GM23248 (cell line): Measurements from ENCODE around the gene CPLX1.

Experiments used
- EZH2 ChIP-seq: fragments of 200-600 bp; sonication (generic); IDR thresholded peaks from 2 replicates; pipeline ENCODE4 v1.6.1; 2018; ENCODE audit warnings: antibody characterized with exemption, mild to moderate bottlenecking; ENCODE audit not compliant: insufficient read depth, poor library complexity, severe bottlenecking
- EZH2phosphoT487 ChIP-seq: fragments of 200-600 bp; sonication (generic); IDR thresholded peaks from 2 replicates; pipeline ENCODE4 v1.6.1; 2018; ENCODE audit warnings: antibody characterized with exemption, moderate library complexity, mild to moderate bottlenecking, low read depth; ENCODE audit not compliant: insufficient read depth

DNA sequence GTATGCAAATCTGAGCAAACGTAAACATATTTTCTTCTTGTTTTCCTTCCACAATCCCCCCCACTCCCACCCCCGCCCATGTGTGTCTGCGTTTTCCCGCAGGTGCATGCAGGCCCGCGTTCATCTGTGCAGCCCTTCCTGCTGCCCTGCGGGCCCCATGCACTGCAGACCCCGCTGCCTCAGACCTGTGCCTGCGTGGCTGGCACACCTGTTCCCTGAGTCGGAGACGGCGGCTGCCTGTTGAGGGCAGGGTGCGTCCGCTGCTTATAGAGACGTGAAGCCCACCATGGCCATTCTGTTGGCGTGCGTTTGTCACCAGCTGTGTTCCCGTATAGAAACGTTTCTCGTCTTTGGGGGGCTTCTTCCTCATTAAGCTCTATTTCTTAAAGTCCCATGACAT, 68.8 kb downstream of the CPLX1 start:
- no peak for TF ChIP-seq EZH2
- no peak for TF ChIP-seq EZH2phosphoT487
